SK-N-SH (cell line): ENCODE measurements around the gene PLPP6. TPM values are rescaled to one million over a fixed set of nuclear protein-coding genes. Genes with fewer than 3 reads are reported as not detected.

Experiments
- CTCF ChIA-PET: fragments of 300-600, 350-600 bp; formaldehyde crosslinking; extraction: SDS; loops from one replicate; lab custom pipeline; 2021; lab: Yijun Ruan, JAX
- POLR2A ChIA-PET: fragments of 350-600 bp; sonication (Branson Sonifier 250); formaldehyde crosslinking; extraction: SDS; loops from one replicate; lab custom pipeline; 2020; ENCODE audit warnings: antibody characterized with exemption, inconsistent platforms; lab: Yijun Ruan, JAX
- DNase-seq: peaks from one replicate; pipeline ENCODE4 v3.0.0; 2012
- H2AFZ ChIP-seq: fragments of 200-600 bp; sonication (generic); 2 replicates; pipeline ENCODE4 v1.8.1; 2016; ENCODE audit warnings: antibody characterized with exemption, mild to moderate bottlenecking, low read depth
- H3F3A ChIP-seq: fragments of 200-600 bp; sonication (generic); replicated peaks from 2 replicates; pipeline ENCODE3; 2016; ENCODE audit warnings: antibody characterized with exemption, mild to moderate bottlenecking; ENCODE audit not compliant: insufficient read depth
- H3K27ac ChIP-seq, 2 experiments: fragments of 200-500 bp in 1 of 2; fragments of 200-600 bp in 1 of 2; sonication (Bioruptor generic) in 1 of 2; sonication (generic), shearing (Covaris generic) in 1 of 2; 2 replicates each; pipeline versions ENCODE4 v1.5.1 to v1.6.1; 2014 to 2016; ENCODE audit warnings: low read depth in 2 of 2, inconsistent platforms in 1 of 2, low read length in 1 of 2, mild to moderate bottlenecking in 1 of 2, mixed read lengths in 1 of 2
- H3K27me3 ChIP-seq: fragments of 200-600 bp; sonication (generic), shearing (Covaris generic); 2 replicates; pipeline ENCODE4 v1.6.1; 2016; ENCODE audit warnings: mixed run types; ENCODE audit not compliant: insufficient read depth
- H3K36me3 ChIP-seq, 2 experiments: fragments of 200-500 bp in 1 of 2; fragments of 200-600 bp in 1 of 2; sonication (Bioruptor generic) in 1 of 2; sonication (generic) in 1 of 2; replicated peaks in 1 of 2; 2 replicates each; pipeline versions ENCODE3 to v1.5.1; 2014 to 2016; ENCODE audit warnings: low read length in 1 of 2, mild to moderate bottlenecking in 1 of 2; ENCODE audit not compliant: insufficient read depth in 2 of 2, control insufficient read depth in 1 of 2
- H3K4me1 ChIP-seq, 2 experiments: fragments of 200-500 bp in 1 of 2; fragments of 200-600 bp in 1 of 2; sonication (Bioruptor generic) in 1 of 2; sonication (generic), shearing (Covaris generic) in 1 of 2; 2 replicates each; pipeline versions ENCODE4 v1.5.1 to v1.6.1; 2014 to 2016; ENCODE audit warnings: low read depth in 1 of 2, low read length in 1 of 2, mixed run types in 1 of 2; ENCODE audit not compliant: insufficient read depth in 2 of 2, control insufficient read depth in 1 of 2
- H3K4me2 ChIP-seq: fragments of 200-600 bp; sonication (generic), shearing (Covaris generic); 2 replicates; pipeline ENCODE4 v1.6.1; 2017; ENCODE audit warnings: mixed run types
- H3K4me3 ChIP-seq, 2 experiments: fragments of 200-500 bp in 1 of 2; fragments of 200-600 bp in 1 of 2; sonication (Bioruptor generic) in 1 of 2; sonication (generic), shearing (Covaris generic) in 1 of 2; 2 replicates each; pipeline versions ENCODE4 v1.5.1 to v1.8.1; 2014 to 2016; ENCODE audit warnings: low read depth in 2 of 2, inconsistent platforms in 1 of 2, low read length in 1 of 2, mild to moderate bottlenecking in 1 of 2, mixed read lengths in 1 of 2, moderate library complexity in 1 of 2
- H3K79me2 ChIP-seq: fragments of 200-600 bp; sonication (generic); 2 replicates; pipeline ENCODE4 v1.8.1; 2017; ENCODE audit warnings: mild to moderate bottlenecking; ENCODE audit not compliant: insufficient read depth
- H3K9ac ChIP-seq: fragments of 200-600 bp; sonication (generic); 2 replicates; pipeline ENCODE4 v1.6.1; 2017; ENCODE audit warnings: mixed run types
- H3K9me2 ChIP-seq: fragments of 200-600 bp; sonication (generic); 2 replicates; pipeline ENCODE4 v1.6.1; 2017; ENCODE audit warnings: mixed run types
- H3K9me3 ChIP-seq: fragments of 200-600 bp; sonication (generic); 2 replicates; pipeline ENCODE4 v1.6.1; 2017; ENCODE audit warnings: mixed run types, mild to moderate bottlenecking, moderate library complexity
- H4K20me1 ChIP-seq: fragments of 200-600 bp; sonication (generic); 2 replicates; pipeline ENCODE4 v1.6.1; 2017; ENCODE audit warnings: mild to moderate bottlenecking, mixed run types; ENCODE audit not compliant: insufficient read depth
- CHD2 ChIP-seq: fragments of 150-350 bp; IDR thresholded peaks from 2 replicates; pipeline ENCODE4 v1.6.1; 2018; ENCODE audit warnings: low read length; ENCODE audit not compliant: partially characterized antibody
- ELF1 ChIP-seq: IDR thresholded peaks from 2 replicates; pipeline ENCODE4 v1.4.0; 2012
- EZH2phosphoT487 ChIP-seq: fragments of 200-600 bp; sonication (generic); IDR thresholded peaks from 2 replicates; pipeline ENCODE4 v1.6.1; 2017; ENCODE audit warnings: low read depth, mixed run types, mild to moderate bottlenecking, antibody characterized with exemption, moderate library complexity, borderline replicate concordance
- FOSL2 ChIP-seq: IDR thresholded peaks from 2 replicates; pipeline ENCODE4 v1.4.0; 2012; ENCODE audit warnings: low read depth, mild to moderate bottlenecking, moderate library complexity, borderline replicate concordance
- FOXJ3 ChIP-seq: sonication (generic); formaldehyde crosslinking; IDR thresholded peaks from 2 replicates; pipeline ENCODE4 v1.5.1; 2020; ENCODE audit warnings: mild to moderate bottlenecking, missing genetic modification reagents
- FOXM1 ChIP-seq: IDR thresholded peaks from 2 replicates; pipeline ENCODE4 v1.4.0; 2012; ENCODE audit warnings: low read depth, mild to moderate bottlenecking
- GABPA ChIP-seq: IDR thresholded peaks from 2 replicates; pipeline ENCODE4 v1.4.0; 2012; ENCODE audit warnings: low read depth, mild to moderate bottlenecking
- GATA2 ChIP-seq: sonication (generic); formaldehyde crosslinking; IDR thresholded peaks from 2 replicates; pipeline ENCODE4 v1.5.0; 2020; ENCODE audit warnings: mild to moderate bottlenecking, missing genetic modification reagents
- JUND ChIP-seq: IDR thresholded peaks from 2 replicates; pipeline ENCODE4 v1.4.0; 2012
- MEF2A ChIP-seq: IDR thresholded peaks from 2 replicates; pipeline ENCODE4 v1.4.0; 2012; ENCODE audit warnings: low read depth, borderline replicate concordance
- MXI1 ChIP-seq: IDR thresholded peaks from 2 replicates; pipeline ENCODE4 v1.6.1; 2012; ENCODE audit warnings: mild to moderate bottlenecking, low read depth, low read length, improper control_type of control experiment
- NRF1 ChIP-seq: IDR thresholded peaks from 2 replicates; pipeline ENCODE4 v1.6.1; 2012; ENCODE audit warnings: low read depth, mild to moderate bottlenecking, low read length
- POLR2AphosphoS5 ChIP-seq: IDR thresholded peaks from 2 replicates; pipeline ENCODE4 v1.6.1; 2012; ENCODE audit warnings: low read depth, low read length
- RFX5 ChIP-seq: IDR thresholded peaks from 2 replicates; pipeline ENCODE4 v1.6.1; 2012; ENCODE audit warnings: mild to moderate bottlenecking, improper control_type of control experiment, low read length
- SMC3 ChIP-seq: IDR thresholded peaks from 2 replicates; pipeline ENCODE4 v1.6.1; 2012; ENCODE audit warnings: low read depth, low read length, improper control_type of control experiment
- TCF12 ChIP-seq: IDR thresholded peaks from 2 replicates; pipeline ENCODE4 v1.4.0; 2012
- WGBS: methylation state at CpG from one replicate; pipeline ENCODE4 v1.1.6; 2017; ENCODE audit warnings: low lambda C conversion rate; 5-methylcytosine and 5-hydroxymethylcytosine counted together
- polyA plus RNA-seq, 3 experiments: library from polyadenylated mRNA; depleted of rRNA; stranded (reverse); fragments of >200 nt; gene quantifications; 2 replicates each; pipeline ENCODE4 v1.2.3, GENCODE V29; 2012
- TF ChIP-seq, protein P1 (sequence below): IDR thresholded peaks from 2 replicates; pipeline ENCODE4 v1.4.0; 2012; ENCODE audit warnings: low read depth, borderline replicate concordance
- TF ChIP-seq, protein P2 (sequence below): fragments of 150-350 bp; IDR thresholded peaks from 2 replicates; pipeline ENCODE4 v1.6.1; 2017; ENCODE audit warnings: antibody characterized with exemption, low read length, low read depth, borderline replicate concordance
- TF ChIP-seq, protein P3 (sequence below): IDR thresholded peaks from 2 replicates; pipeline ENCODE4; 2012
- TF ChIP-seq, protein P4 (sequence below): IDR thresholded peaks from 2 replicates; pipeline ENCODE4 v1.4.0; 2012; ENCODE audit warnings: low read depth, borderline replicate concordance

Gene PLPP6
- polyA plus RNA-seq, 1 of the 3 experiments (the other 2 are of a cell fraction), result 8.8 TPM

DNA sequence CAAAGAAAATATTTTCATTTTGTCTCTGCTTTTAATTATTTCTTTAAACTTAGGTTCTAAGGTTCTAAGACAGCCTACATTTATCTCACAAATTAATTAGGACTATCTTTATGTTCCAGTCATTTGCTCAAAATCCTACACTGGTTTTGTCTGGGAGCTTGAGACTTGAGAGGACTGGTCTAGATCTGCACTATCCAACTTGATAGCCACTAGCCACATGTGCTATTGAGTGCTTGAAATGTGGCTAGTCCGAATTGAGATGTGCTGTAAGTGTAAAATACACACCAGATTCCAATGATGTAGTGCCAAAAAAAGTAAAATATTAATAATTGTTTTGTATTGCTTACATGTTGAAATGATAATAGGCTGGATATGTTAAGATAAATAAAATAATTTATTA lies 24.5 kb downstream of the PLPP6 start:
- Histone ChIP-seq H3K9ac (no peak overlapping the region), H4K20me1 (no peaks in the 10 kb centered on the region), H3K27me3 (no peaks in the 10 kb centered on the region), H3K36me3 (peaks cover 33 to 38% of the 10 kb centered on the region in 2 experiments), H3K9me3 (no peaks in the 10 kb centered on the region), H2AFZ (no peak overlapping the region), H3K9me2 (no peaks in the 10 kb centered on the region), H3K79me2 (peaks cover 41% of the 10 kb centered on the region), H3K4me2 (no peak overlapping the region), H3K4me1 (peaks cover 0 to 12% of the 10 kb centered on the region in 2 experiments; a peak in 2 of 4 replicates), H3K27ac (peak overlapping the region in 1 of 2 experiments; percentile 25; a peak in 1 of 4 replicates), H3K4me3 (no peak overlapping the region), H3F3A (peaks cover 13% of the 10 kb centered on the region)
- 94% methylated on average over 1 of the region's 1 CpG for WGBS
- TF ChIP-seq TCF12 (no peak), SMC3 (no peak), ELF1 (no peak), EZH2phosphoT487 (no peak), POLR2AphosphoS5 (no peak), FOXM1 (no peak), JUND (no peak), RFX5 (no peak), GATA2 (CRISPR knock-in tag) (no peak), FOSL2 (no peak), MEF2A (no peak), FOXJ3 (no peak), GABPA (no peak), MXI1 (no peak), NRF1 (no peak), CHD2 (no peak)
- TF ChIP-seq, protein P1, sequence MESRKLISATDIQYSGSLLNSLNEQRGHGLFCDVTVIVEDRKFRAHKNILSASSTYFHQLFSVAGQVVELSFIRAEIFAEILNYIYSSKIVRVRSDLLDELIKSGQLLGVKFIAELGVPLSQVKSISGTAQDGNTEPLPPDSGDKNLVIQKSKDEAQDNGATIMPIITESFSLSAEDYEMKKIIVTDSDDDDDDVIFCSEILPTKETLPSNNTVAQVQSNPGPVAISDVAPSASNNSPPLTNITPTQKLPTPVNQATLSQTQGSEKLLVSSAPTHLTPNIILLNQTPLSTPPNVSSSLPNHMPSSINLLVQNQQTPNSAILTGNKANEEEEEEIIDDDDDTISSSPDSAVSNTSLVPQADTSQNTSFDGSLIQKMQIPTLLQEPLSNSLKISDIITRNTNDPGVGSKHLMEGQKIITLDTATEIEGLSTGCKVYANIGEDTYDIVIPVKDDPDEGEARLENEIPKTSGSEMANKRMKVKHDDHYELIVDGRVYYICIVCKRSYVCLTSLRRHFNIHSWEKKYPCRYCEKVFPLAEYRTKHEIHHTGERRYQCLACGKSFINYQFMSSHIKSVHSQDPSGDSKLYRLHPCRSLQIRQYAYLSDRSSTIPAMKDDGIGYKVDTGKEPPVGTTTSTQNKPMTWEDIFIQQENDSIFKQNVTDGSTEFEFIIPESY, result no peak
- TF ChIP-seq, protein P2, sequence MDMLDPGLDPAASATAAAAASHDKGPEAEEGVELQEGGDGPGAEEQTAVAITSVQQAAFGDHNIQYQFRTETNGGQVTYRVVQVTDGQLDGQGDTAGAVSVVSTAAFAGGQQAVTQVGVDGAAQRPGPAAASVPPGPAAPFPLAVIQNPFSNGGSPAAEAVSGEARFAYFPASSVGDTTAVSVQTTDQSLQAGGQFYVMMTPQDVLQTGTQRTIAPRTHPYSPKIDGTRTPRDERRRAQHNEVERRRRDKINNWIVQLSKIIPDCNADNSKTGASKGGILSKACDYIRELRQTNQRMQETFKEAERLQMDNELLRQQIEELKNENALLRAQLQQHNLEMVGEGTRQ, result no peak
- TF ChIP-seq, protein P3, sequence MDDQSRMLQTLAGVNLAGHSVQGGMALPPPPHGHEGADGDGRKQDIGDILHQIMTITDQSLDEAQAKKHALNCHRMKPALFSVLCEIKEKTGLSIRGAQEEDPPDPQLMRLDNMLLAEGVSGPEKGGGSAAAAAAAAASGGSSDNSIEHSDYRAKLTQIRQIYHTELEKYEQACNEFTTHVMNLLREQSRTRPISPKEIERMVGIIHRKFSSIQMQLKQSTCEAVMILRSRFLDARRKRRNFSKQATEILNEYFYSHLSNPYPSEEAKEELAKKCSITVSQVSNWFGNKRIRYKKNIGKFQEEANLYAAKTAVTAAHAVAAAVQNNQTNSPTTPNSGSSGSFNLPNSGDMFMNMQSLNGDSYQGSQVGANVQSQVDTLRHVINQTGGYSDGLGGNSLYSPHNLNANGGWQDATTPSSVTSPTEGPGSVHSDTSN, result no peak
- TF ChIP-seq, protein P4, sequence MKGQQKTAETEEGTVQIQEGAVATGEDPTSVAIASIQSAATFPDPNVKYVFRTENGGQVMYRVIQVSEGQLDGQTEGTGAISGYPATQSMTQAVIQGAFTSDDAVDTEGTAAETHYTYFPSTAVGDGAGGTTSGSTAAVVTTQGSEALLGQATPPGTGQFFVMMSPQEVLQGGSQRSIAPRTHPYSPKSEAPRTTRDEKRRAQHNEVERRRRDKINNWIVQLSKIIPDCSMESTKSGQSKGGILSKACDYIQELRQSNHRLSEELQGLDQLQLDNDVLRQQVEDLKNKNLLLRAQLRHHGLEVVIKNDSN, result no peak
- CTCF ChIA-PET, result interaction anchor here (1.5 kb wide), 1 partner anchor 18 kb away, joined by 3 read pairs; no protein-coding TSS in a partner anchor
- DNase-seq, result no peak
- POLR2A ChIA-PET, result no interaction called here
